Measurements from ENCODE around the gene MRPL32.

DNA sequence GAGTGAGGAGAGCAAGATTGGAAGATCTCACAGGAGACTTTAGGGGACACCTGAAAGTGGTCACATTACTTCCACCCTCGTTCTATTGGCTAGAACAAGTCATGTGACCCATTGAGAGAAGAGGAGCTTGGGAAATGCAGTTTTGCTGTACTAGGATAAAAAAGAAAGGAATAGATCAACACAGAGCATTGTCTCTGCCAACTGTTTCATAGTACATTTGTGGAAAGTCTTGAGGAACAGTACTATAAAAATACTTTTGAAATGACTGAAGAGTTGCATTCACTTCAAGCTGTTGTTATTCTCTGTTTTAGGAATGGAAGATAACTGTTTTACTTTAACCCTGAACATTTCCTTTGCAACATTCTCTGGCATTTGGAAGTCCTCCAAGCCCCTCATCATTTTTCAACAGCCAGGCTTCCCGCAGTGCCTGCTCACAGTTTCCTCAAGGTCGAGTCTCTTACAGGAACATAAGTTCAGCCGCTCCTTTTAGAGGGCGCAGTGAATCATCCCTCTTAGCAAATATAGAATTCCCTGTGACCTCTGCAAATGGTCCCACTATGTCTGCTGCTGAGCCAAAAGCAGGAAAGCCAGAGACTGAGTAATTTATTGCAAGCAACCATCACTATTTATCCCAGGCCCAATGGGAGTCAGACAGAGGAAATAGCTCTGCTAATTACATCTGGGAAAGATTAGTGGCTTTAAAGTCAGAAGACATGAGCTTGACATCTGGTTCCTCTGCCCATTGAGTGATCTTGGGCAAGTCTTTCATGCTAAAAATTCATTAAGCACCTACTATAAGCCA is 40.7 kb downstream of the MRPL32 start:
- no peak for TF ChIP-seq CTCF (IDR thresholded peaks at IDR 0.05)
- no peak for TF ChIP-seq POLR2A (IDR thresholded peaks at IDR 0.05)

Measured in ovary (tissue), 3 donors.